HepG2 (cell line): ENCODE data around the gene GALNT18. TPM values are rescaled to one million over a fixed set of nuclear protein-coding genes. Genes with fewer than 3 reads are reported as not detected.

ENCODE experiments used
- ATAC-seq: fragments of 200-7000 bp; cut with Tn5 transposase; 3 replicates; pipeline ENCODE4 v1.9.1; 2020; ENCODE audit warnings: mild to moderate bottlenecking, moderate library complexity
- BruUV-seq: library from RNA; stranded (reverse); fragments of 400-500 nt; replicated peaks from 2 replicates; lab custom pipeline; 2021; lab: Mats Ljungman, UMichigan
- CTCF ChIA-PET: fragments of 300-600 bp; formaldehyde crosslinking; extraction: SDS; loops from one replicate; lab custom pipeline; 2021; ENCODE audit warnings: low total read pairs, inconsistent platforms, low intra/inter-chr PET ratio; lab: Yijun Ruan, JAX
- POLR2A ChIA-PET: fragments of 350-600 bp; sonication (Branson Sonifier 250); formaldehyde crosslinking; loops from one replicate; lab custom pipeline; 2020; ENCODE audit warnings: antibody characterized with exemption, inconsistent platforms; lab: Yijun Ruan, JAX
- DNase-seq: peaks from one replicate; pipeline ENCODE4 v3.0.0-alpha.2; 2015; ENCODE audit warnings: low spot score
- FAIRE-seq: peaks from 3 replicates; lab custom pipeline; 2011; peaks lifted over from hg19 to GRCh38; lab: Jason Lieb, UNC
- H2AFZ ChIP-seq: one replicate; pipeline ENCODE4 v1.6.1; 2011; ENCODE audit warnings: low read length, inconsistent platforms
- H3K27ac ChIP-seq: fragments of 300-600 bp; 3 replicates; pipeline ENCODE4 v1.8.0; 2011; ENCODE audit warnings: mixed run types, mild to moderate bottlenecking, mixed read lengths, low read length, inconsistent platforms; ENCODE audit not compliant: insufficient read depth; ENCODE audit errors: extremely low read length
- H3K27me3 ChIP-seq, 2 experiments: fragments of 200-600 bp in 1 of 2; 2 replicates in 1 of 2; 3 replicates in 1 of 2; pipeline versions ENCODE4 v1.6.0 to v1.8.0; 2011; ENCODE audit warnings: low read length in 2 of 2, mild to moderate bottlenecking in 2 of 2, moderate library complexity in 2 of 2, inconsistent platforms in 1 of 2; ENCODE audit not compliant: insufficient read depth in 2 of 2, control insufficient read depth in 1 of 2
- H3K36me3 ChIP-seq, 2 experiments: fragments of 200-600 bp in 1 of 2; replicated peaks in 1 of 2; 2 replicates in 1 of 2; 3 replicates in 1 of 2; pipeline versions ENCODE4 v1.5.1 to v1.8.0; 2011; ENCODE audit warnings: low read length in 2 of 2, inconsistent platforms in 1 of 2; ENCODE audit not compliant: insufficient read depth in 2 of 2, control insufficient read depth in 1 of 2
- H3K4me1 ChIP-seq: 2 replicates; pipeline ENCODE4 v1.5.1; 2012; ENCODE audit warnings: low read length, inconsistent platforms; ENCODE audit not compliant: insufficient read depth
- H3K4me2 ChIP-seq: 2 replicates; pipeline ENCODE4 v1.6.0; 2011; ENCODE audit warnings: low read depth, low read length, inconsistent platforms
- H3K4me3 ChIP-seq, 3 experiments: fragments of 200-600 bp in 1 of 3; sonication (generic), shearing (Covaris generic) in 1 of 3; replicated peaks in 1 of 3; 2 replicates each; pipeline ENCODE4 v1.5.1; 2011 to 2016; ENCODE audit warnings: low read length in 3 of 3, inconsistent platforms in 2 of 3, low read depth in 2 of 3, mild to moderate bottlenecking in 2 of 3, control low read depth in 1 of 3, mixed read lengths in 1 of 3; ENCODE audit not compliant: insufficient read depth in 1 of 3
- H3K79me2 ChIP-seq: one replicate; pipeline ENCODE4 v1.6.1; 2011; ENCODE audit warnings: low read length, inconsistent platforms; ENCODE audit not compliant: insufficient read depth
- H3K9ac ChIP-seq: 2 replicates; pipeline ENCODE4 v1.6.0; 2011; ENCODE audit warnings: mild to moderate bottlenecking, low read depth, low read length, inconsistent platforms; ENCODE audit not compliant: insufficient read depth
- H3K9me3 ChIP-seq: 2 replicates; pipeline ENCODE4 v1.5.1; 2012; ENCODE audit warnings: mild to moderate bottlenecking, low read length
- H4K20me1 ChIP-seq: 2 replicates; pipeline ENCODE4 v1.6.0; 2011; ENCODE audit warnings: inconsistent platforms, mild to moderate bottlenecking, low read length, moderate library complexity; ENCODE audit not compliant: insufficient read depth
- ATAD3A ChIP-seq: sonication (generic); formaldehyde crosslinking; IDR thresholded peaks from 2 replicates; pipeline ENCODE4 v1.4.0; 2020; ENCODE audit warnings: missing genetic modification reagents
- CENPT ChIP-seq: sonication (generic); formaldehyde crosslinking; IDR thresholded peaks from 2 replicates; pipeline ENCODE4 v1.8.0; 2022; ENCODE audit warnings: low read depth, mild to moderate bottlenecking, moderate library complexity, missing genetic modification reagents
- EZH2 ChIP-seq: conservative IDR thresholded peaks from 2 replicates; pipeline ENCODE4 v1.6.1; 2012; ENCODE audit warnings: mild to moderate bottlenecking, low read depth, low read length, moderate library complexity
- HIC2 ChIP-seq: sonication (generic); formaldehyde crosslinking; IDR thresholded peaks from 2 replicates; pipeline ENCODE4 v1.9.0; 2022; ENCODE audit warnings: low read depth, missing genetic modification reagents
- HIVEP1 ChIP-seq: sonication (generic); formaldehyde crosslinking; IDR thresholded peaks from 2 replicates; pipeline ENCODE4 v1.4.0; 2020; ENCODE audit warnings: mild to moderate bottlenecking, missing genetic modification reagents
- MEIS1 ChIP-seq: sonication (generic); formaldehyde crosslinking; IDR thresholded peaks from 2 replicates; pipeline ENCODE4 v1.9.0; 2021; ENCODE audit warnings: mild to moderate bottlenecking, missing genetic modification reagents, moderate library complexity, borderline replicate concordance
- MEIS2 ChIP-seq: sonication (generic); formaldehyde crosslinking; IDR thresholded peaks from 2 replicates; pipeline ENCODE4 v1.9.0; 2021; ENCODE audit warnings: mild to moderate bottlenecking, missing genetic modification reagents
- NCOA1 ChIP-seq: sonication (generic); formaldehyde crosslinking; IDR thresholded peaks from 2 replicates; pipeline ENCODE4 v1.9.0; 2021; ENCODE audit warnings: missing genetic modification reagents
- NFKB2 ChIP-seq: sonication (generic); formaldehyde crosslinking; IDR thresholded peaks from 2 replicates; pipeline ENCODE4 v1.4.0; 2020; ENCODE audit warnings: missing genetic modification reagents, borderline replicate concordance
- PRMT3 ChIP-seq: sonication (generic); formaldehyde crosslinking; IDR thresholded peaks from 2 replicates; pipeline ENCODE4 v1.8.1; 2022; ENCODE audit warnings: low read depth, mild to moderate bottlenecking, moderate library complexity, missing genetic modification reagents, borderline replicate concordance
- RARG ChIP-seq: sonication (generic); formaldehyde crosslinking; IDR thresholded peaks from 2 replicates; pipeline ENCODE4 v1.4.0; 2020; ENCODE audit warnings: low read depth, mild to moderate bottlenecking, missing genetic modification reagents
- ZBTB20 ChIP-seq: sonication (generic); formaldehyde crosslinking; IDR thresholded peaks from 2 replicates; pipeline ENCODE4 v1.8.1; 2023; ENCODE audit warnings: missing genetic modification reagents, low read depth, mild to moderate bottlenecking, borderline replicate concordance
- ZFAT ChIP-seq: sonication (generic); formaldehyde crosslinking; conservative IDR thresholded peaks from 2 replicates; pipeline ENCODE4 v1.8.1; 2023; ENCODE audit warnings: missing genetic modification reagents, inconsistent platforms
- ZNF354B ChIP-seq: sonication (generic); formaldehyde crosslinking; IDR thresholded peaks from 2 replicates; pipeline ENCODE4 v1.8.0; 2022; ENCODE audit warnings: mild to moderate bottlenecking, missing genetic modification reagents
- ZNF616 ChIP-seq: sonication (generic); formaldehyde crosslinking; IDR thresholded peaks from 2 replicates; pipeline ENCODE4 v1.5.0; 2020; ENCODE audit warnings: low read depth, mild to moderate bottlenecking, missing genetic modification reagents
- ZNF703 ChIP-seq: sonication (generic); formaldehyde crosslinking; IDR thresholded peaks from 2 replicates; pipeline ENCODE4 v1.5.1; 2020; ENCODE audit warnings: missing genetic modification reagents, mild to moderate bottlenecking, moderate library complexity, borderline replicate concordance
- WGBS: methylation state at CpG from one replicate; pipeline ENCODE4 v1.1.6; 2017; ENCODE audit warnings: low lambda C conversion rate; 5-methylcytosine and 5-hydroxymethylcytosine counted together
- in situ Hi-C: cut with HindIII; loops from 2 replicates; pipeline ENCODE4 v1.10.0; 2017; ENCODE audit warnings: low pct_unique_long_range_greater_than_20kb; ENCODE audit not compliant: extremely low pct_ligation_motif_present
- intact Hi-C: fragments of 100-400 bp; cut with micrococcal nuclease; formaldehyde crosslinking; loops from one replicate; pipeline ENCODE4 v1.10.0; 2022; ENCODE audit not compliant: unreplicated experiment
- polyA plus RNA-seq, 8 experiments: library from polyadenylated mRNA; depleted of rRNA in 3 of 8; stranded (reverse) in 7 of 8; unstranded in 1 of 8; fragments of >200 nt; fragmentation: Illumina TruSeq in 4 of 8; extraction: Trizol in 4 of 8; gene quantifications; 2 replicates each; pipeline versions ENCODE4 v1.2.1 to v1.2.3, GENCODE V29; 2011 to 2016; ENCODE audit warnings: low read depth in 4 of 8, missing spikeins in 1 of 8, mixed read lengths in 1 of 8; ENCODE audit not compliant: insufficient read depth in 1 of 8
- total RNA-seq, 5 experiments: library from RNA; depleted of rRNA; stranded (reverse); fragments of >200 nt; fragmentation: Illumina TruSeq; extraction: Trizol; gene quantifications; 2 replicates each; pipeline ENCODE4 v1.2.3, GENCODE V29; 2016; ENCODE audit warnings: low read depth in 1 of 5
- TF ChIP-seq, protein P1 (sequence below): sonication (generic); formaldehyde crosslinking; IDR thresholded peaks from 2 replicates; pipeline ENCODE4 v1.4.0; 2020; ENCODE audit warnings: missing genetic modification reagents
- TF ChIP-seq, protein P2 (sequence below), 2 experiments: sonication (generic) in 1 of 2; formaldehyde crosslinking in 1 of 2; IDR thresholded peaks; 2 replicates each; pipeline versions ENCODE4 v1.5.1 to v1.6.1; 2011 to 2020; ENCODE audit warnings: borderline replicate concordance in 1 of 2, low read depth in 1 of 2, low read length in 1 of 2, mild to moderate bottlenecking in 1 of 2, missing genetic modification reagents in 1 of 2, moderate library complexity in 1 of 2

The GALNT18 gene
- total and polyA plus RNA-seq, 2 of the 13 experiments (the other 11 are each of a cell fraction or from before 2014, with no cell fraction given), result 0.11 TPM; not detected in 1

DNA sequence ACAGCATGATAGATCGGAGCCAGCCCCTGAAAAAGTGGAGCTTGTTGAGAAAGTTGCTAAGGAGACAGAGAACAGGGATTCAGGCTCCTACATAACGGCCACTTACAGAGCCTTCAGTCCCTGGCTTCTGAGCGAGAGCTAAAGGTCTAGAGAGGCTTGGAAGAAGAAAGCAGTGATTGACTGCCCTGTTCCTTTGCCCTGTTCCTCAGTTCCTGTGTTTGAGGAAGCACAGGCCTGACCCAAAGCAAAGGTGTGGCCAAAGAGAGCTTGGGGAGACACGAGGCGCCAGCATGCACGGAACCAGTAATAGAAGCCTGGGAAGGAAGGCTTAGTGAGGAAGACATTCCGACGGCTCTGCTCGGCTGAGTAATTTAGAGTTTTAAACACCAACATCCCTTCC is 194.7 kb downstream of the GALNT18 start:
- no peak overlapping the region for H3K4me2 ChIP-seq
- no peaks in the 10 kb centered on the region for H3K9me3 ChIP-seq
- H3K79me2 ChIP-seq, result no peaks in the 10 kb centered on the region
- 37% methylated on average over 9 of the region's 9 CpGs for WGBS
- no peak overlapping the region for H3K4me3 ChIP-seq
- DNase-seq, result no peak
- in situ Hi-C loops, result no loop called here
- BruUV-seq, result no TSS peak
- no peaks in the 10 kb centered on the region for H4K20me1 ChIP-seq
- no peaks in the 10 kb centered on the region for H3K4me1 ChIP-seq
- no peaks in the 10 kb centered on the region for H3K36me3 ChIP-seq
- FAIRE-seq, result no peak
- ChIA-PET POLR2A (no interaction called here), CTCF (no interaction called here)
- no peak overlapping the region for H3K27ac ChIP-seq
- no peak for ATAC-seq
- no peak overlapping the region for H3K9ac ChIP-seq
- H2AFZ ChIP-seq, result no peak overlapping the region
- peaks cover 4 to 25% of the 10 kb centered on the region in 2 experiments; a peak in 4 of 5 replicates for H3K27me3 ChIP-seq
- intact Hi-C loops, result no loop called here
- TF ChIP-seq, protein P1, sequence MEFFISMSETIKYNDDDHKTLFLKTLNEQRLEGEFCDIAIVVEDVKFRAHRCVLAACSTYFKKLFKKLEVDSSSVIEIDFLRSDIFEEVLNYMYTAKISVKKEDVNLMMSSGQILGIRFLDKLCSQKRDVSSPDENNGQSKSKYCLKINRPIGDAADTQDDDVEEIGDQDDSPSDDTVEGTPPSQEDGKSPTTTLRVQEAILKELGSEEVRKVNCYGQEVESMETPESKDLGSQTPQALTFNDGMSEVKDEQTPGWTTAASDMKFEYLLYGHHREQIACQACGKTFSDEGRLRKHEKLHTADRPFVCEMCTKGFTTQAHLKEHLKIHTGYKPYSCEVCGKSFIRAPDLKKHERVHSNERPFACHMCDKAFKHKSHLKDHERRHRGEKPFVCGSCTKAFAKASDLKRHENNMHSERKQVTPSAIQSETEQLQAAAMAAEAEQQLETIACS (CRISPR knock-in tag), result no peak
- no peak for TF ChIP-seq HIC2 (CRISPR knock-in tag)
- TF ChIP-seq EZH2, result no peak
- no peak for TF ChIP-seq RARG
- no peak for TF ChIP-seq NFKB2 (CRISPR knock-in tag)
- TF ChIP-seq MEIS1 (CRISPR knock-in tag), result no peak
- TF ChIP-seq MEIS2 (CRISPR knock-in tag), result no peak
- no peak for TF ChIP-seq ZFAT (CRISPR knock-in tag)
- no peak for TF ChIP-seq ATAD3A (CRISPR knock-in tag)
- TF ChIP-seq PRMT3 (CRISPR knock-in tag), result no peak
- no peak for TF ChIP-seq CENPT (CRISPR knock-in tag)
- TF ChIP-seq, protein P2, sequence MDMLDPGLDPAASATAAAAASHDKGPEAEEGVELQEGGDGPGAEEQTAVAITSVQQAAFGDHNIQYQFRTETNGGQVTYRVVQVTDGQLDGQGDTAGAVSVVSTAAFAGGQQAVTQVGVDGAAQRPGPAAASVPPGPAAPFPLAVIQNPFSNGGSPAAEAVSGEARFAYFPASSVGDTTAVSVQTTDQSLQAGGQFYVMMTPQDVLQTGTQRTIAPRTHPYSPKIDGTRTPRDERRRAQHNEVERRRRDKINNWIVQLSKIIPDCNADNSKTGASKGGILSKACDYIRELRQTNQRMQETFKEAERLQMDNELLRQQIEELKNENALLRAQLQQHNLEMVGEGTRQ (IDR thresholded peaks at IDR 0.05; ENCODE audit: low read depth, low read length), result no peak
- TF ChIP-seq, protein P2 (CRISPR knock-in tag; IDR thresholded peaks at IDR 0.05; ENCODE audit: borderline replicate concordance), result no peak
- TF ChIP-seq NCOA1 (CRISPR knock-in tag), result no peak
- TF ChIP-seq HIVEP1, result no peak
- TF ChIP-seq ZBTB20 (CRISPR knock-in tag), result no peak
- TF ChIP-seq ZNF703, result no peak
- no peak for TF ChIP-seq ZNF616 (CRISPR knock-in tag)
- no peak for TF ChIP-seq ZNF354B (CRISPR knock-in tag)
